ENCODE measurements around the gene ZNRF4. TPM values are rescaled to one million over a fixed set of nuclear protein-coding genes. Genes with fewer than 3 reads are reported as not detected.

Gene ZNRF4
- total and polyA plus RNA-seq, 2 of the 8 experiments (the other 6 are each of a cell fraction or from before 2014, with no cell fraction given) = not detected

- no peak for TF ChIP-seq CBX8 (IDR thresholded peaks at IDR 0.05; ENCODE audit: borderline replicate concordance, low read depth, low read length)
- no peak for TF ChIP-seq RFX5 (IDR thresholded peaks at IDR 0.05; ENCODE audit: borderline replicate concordance, low read depth, low read length)
- no peak for TF ChIP-seq TEAD4 (IDR thresholded peaks at IDR 0.05; ENCODE audit: low read depth, low read length)
- no peak for TF ChIP-seq TAF7 (optimal IDR thresholded peaks at IDR 0.05; ENCODE audit: borderline replicate concordance, low read depth, low read length)
- no peak for TF ChIP-seq SIRT6 (IDR thresholded peaks at IDR 0.05; ENCODE audit: low read length)
- no peak for TF ChIP-seq EZH2 (IDR thresholded peaks at IDR 0.05; ENCODE audit: low read depth, low read length, severe bottlenecking)
- TF ChIP-seq SUZ12 (IDR thresholded peaks at IDR 0.05; ENCODE audit: low read length) = no peak
- TF ChIP-seq MAFK (IDR thresholded peaks at IDR 0.05; ENCODE audit: low read depth, low read length) = no peak
Measured at GRCh38 chr19:5459360-5459759, 4.1 kb downstream of the ZNRF4 start (continued).
